MM.1S (cell line): ENCODE data around the gene NPIPA2.
"Not testable (repeated sequence)": the region's sequence is repeated elsewhere in the genome, so short reads cannot be mapped to it uniquely, and the experiment has no call there.

Experiments used
- CTCF ChIP-seq: fragments of 300-600 bp; sonication (generic); IDR thresholded peaks from 2 replicates; pipeline ENCODE4 v1.5.1; 2016; ENCODE audit warnings: antibody characterized with exemption, low read length, mixed read lengths
- EZH2 ChIP-seq: fragments of 300-600 bp; sonication (generic); optimal IDR thresholded peaks from 2 replicates; pipeline ENCODE3; 2017; ENCODE audit warnings: low read depth, mild to moderate bottlenecking, antibody characterized with exemption, low read length, mixed read lengths
- EZH2phosphoT487 ChIP-seq: fragments of 300-600 bp; sonication (generic); IDR thresholded peaks from 2 replicates; pipeline ENCODE4 v1.6.1; 2018; ENCODE audit warnings: antibody characterized with exemption, low read length

GRCh38 chr16:14740832-14741385, 1.4 kb upstream of the NPIPA2 start:
- TF ChIP-seq CTCF, EZH2phosphoT487, EZH2: not testable (repeated sequence)
